NT2/D1 (cell line): ENCODE measurements around the gene SLC16A12.

Experiments used
- SUZ12 ChIP-seq: IDR thresholded peaks from 2 replicates; pipeline ENCODE4 v1.6.1; 2011; ENCODE audit not compliant: insufficient read length, insufficient read depth; ENCODE audit errors: extremely low read depth
- YY1 ChIP-seq: IDR thresholded peaks from 2 replicates; pipeline ENCODE4 v1.6.1; 2011; ENCODE audit not compliant: insufficient read length, insufficient read depth
- ZNF274 ChIP-seq: IDR thresholded peaks from 2 replicates; pipeline ENCODE4 v1.6.1; 2011; ENCODE audit warnings: mild to moderate bottlenecking, low read depth, low read length

DNA sequence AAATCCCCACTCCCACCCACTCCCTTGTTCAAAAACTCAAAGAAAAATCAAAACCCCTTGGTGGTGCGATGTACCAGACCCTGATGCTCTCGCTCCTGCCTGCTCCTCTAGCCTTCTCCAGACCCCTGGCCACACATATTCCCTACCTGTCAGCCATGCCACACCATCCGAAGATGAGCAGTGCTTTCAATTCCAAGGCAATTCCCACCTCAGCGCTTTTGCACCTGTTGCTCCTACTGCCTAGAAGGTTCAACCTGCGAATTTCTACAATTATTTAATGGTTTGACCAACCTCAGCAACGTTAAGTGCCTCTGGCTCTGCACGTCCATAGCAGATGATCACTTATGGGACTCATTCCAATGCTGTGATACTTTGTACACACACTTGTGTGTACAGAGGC is 11.1 kb downstream of the SLC16A12 start:
- TF ChIP-seq SUZ12, result no peak
- no peak for TF ChIP-seq ZNF274
- no peak for TF ChIP-seq YY1
